CD8-positive, alpha-beta memory T cell (primary cell): ENCODE results near the gene DNAAF5. TPM values are rescaled to one million over a fixed set of nuclear protein-coding genes. Genes with fewer than 3 reads are reported as not detected.

ENCODE experiments used
- CTCF ChIA-PET: fragments of 350-600 bp; sonication (Branson Sonifier 250); formaldehyde crosslinking; loops from one replicate; lab custom pipeline; 2021; ENCODE audit warnings: antibody characterized with exemption; lab: Charles Lee
- POLR2A ChIA-PET: fragments of 350-600 bp; sonication (Branson Sonifier 250); formaldehyde crosslinking; loops from one replicate; lab custom pipeline; 2021; ENCODE audit warnings: antibody characterized with exemption; lab: Charles Lee
- DNase-seq, 5 donors: peaks; one replicate each; pipeline versions ENCODE4 v3.0.0 to v3.0.0-alpha.2; 2020 to 2022; ENCODE audit warnings: mixed read lengths in 1 of 5
- H3K27ac ChIP-seq: one replicate; pipeline ENCODE4 v1.7.0; 2013; ENCODE audit warnings: low read depth, mild to moderate bottlenecking, low read length, moderate library complexity
- H3K27me3 ChIP-seq: 2 replicates; pipeline ENCODE4 v1.7.0; 2013; ENCODE audit warnings: low read length, mild to moderate bottlenecking; ENCODE audit not compliant: insufficient read depth, poor library complexity, severe bottlenecking
- H3K36me3 ChIP-seq: 2 replicates; pipeline ENCODE4 v1.7.0; 2013; ENCODE audit warnings: mild to moderate bottlenecking, low read length, moderate library complexity; ENCODE audit not compliant: insufficient read depth
- H3K4me1 ChIP-seq: 2 replicates; pipeline ENCODE4 v1.7.0; 2013; ENCODE audit warnings: mild to moderate bottlenecking, low read length, moderate library complexity; ENCODE audit not compliant: insufficient read depth
- H3K4me3 ChIP-seq: 2 replicates; pipeline ENCODE4 v1.7.0; 2013; ENCODE audit warnings: mild to moderate bottlenecking, low read length
- H3K9me3 ChIP-seq: 2 replicates; pipeline ENCODE4 v1.7.0; 2013; ENCODE audit warnings: mild to moderate bottlenecking, low read length
- H3K27ac Mint-ChIP-seq, 8 donors: one replicate each; pipeline ENCODE4 v1.8.0; 2020 to 2021; ENCODE audit warnings: mixed read lengths in 8 of 8, mild to moderate bottlenecking in 6 of 8, inconsistent platforms in 3 of 8, moderate library complexity in 3 of 8
- H3K27me3 Mint-ChIP-seq, 2 donors: one replicate each; pipeline ENCODE4 v1.8.0; 2020 to 2021; ENCODE audit warnings: mixed read lengths in 2 of 2, mild to moderate bottlenecking in 1 of 2, moderate library complexity in 1 of 2
- H3K36me3 Mint-ChIP-seq, 3 donors: one replicate each; pipeline ENCODE4 v1.8.0; 2020 to 2021; ENCODE audit warnings: mixed read lengths in 3 of 3, inconsistent platforms in 1 of 3, mild to moderate bottlenecking in 1 of 3
- H3K4me1 Mint-ChIP-seq, 3 donors: one replicate each; pipeline ENCODE4 v1.8.0; 2020 to 2021; ENCODE audit warnings: mixed read lengths in 3 of 3, inconsistent platforms in 1 of 3, mild to moderate bottlenecking in 1 of 3
- H3K4me3 Mint-ChIP-seq, 7 donors: one replicate each; pipeline ENCODE4 v1.8.0; 2020 to 2021; ENCODE audit warnings: mixed read lengths in 7 of 7, mild to moderate bottlenecking in 6 of 7, moderate library complexity in 4 of 7, inconsistent platforms in 2 of 7
- H3K9me3 Mint-ChIP-seq, 5 donors: one replicate each; pipeline ENCODE4 v1.8.0; 2020 to 2022; ENCODE audit warnings: mixed read lengths in 5 of 5, mild to moderate bottlenecking in 3 of 5, moderate library complexity in 2 of 5, inconsistent platforms in 1 of 5
- polyA plus RNA-seq: library from polyadenylated mRNA; unstranded; fragments of 300-500 nt; fragmentation: Illumina TruSeq; gene quantifications from one replicate; pipeline ENCODE4 v1.2.3, GENCODE V29; 2021
- total RNA-seq, 2 experiments: library from RNA; stranded (reverse); gene quantifications; one replicate each; pipeline ENCODE4 v1.2.3, GENCODE V29; 2021

The DNAAF5 gene
- total and polyA plus RNA-seq, 3 experiments from 2014 or later, result 4.4 to 48.0 (median 47.3) TPM

GRCh38 chr7:781936-782529, 55.5 kb downstream of the DNAAF5 start:
- CTCF ChIA-PET, result interaction anchor here (1.0 kb wide), 1 partner anchor 89 kb away, joined by 5 read pairs; no protein-coding TSS in a partner anchor
- Mint-ChIP-seq H3K27ac (no peak overlapping the region), H3K4me1 (peaks cover 0 to 3% (median 0%) of the 10 kb centered on the region in 3 donors), H3K27me3 (no peaks in the 10 kb centered on the region), H3K4me3 (no peak overlapping the region), H3K36me3 (peaks cover 0 to 64% (median 7%) of the 10 kb centered on the region in 3 donors), H3K9me3 (no peaks in the 10 kb centered on the region)
- H3K4me1 ChIP-seq, result peaks cover 4% of the 10 kb centered on the region
- DNase-seq, result no peak
- H3K27ac ChIP-seq, result no peak overlapping the region
- no peaks in the 10 kb centered on the region for H3K36me3 ChIP-seq
- no peak overlapping the region for H3K4me3 ChIP-seq
- POLR2A ChIA-PET, result no interaction called here
- no peaks in the 10 kb centered on the region for H3K9me3 ChIP-seq
- no peaks in the 10 kb centered on the region for H3K27me3 ChIP-seq

- no peaks in the 10 kb centered on the region for H3K36me3 ChIP-seq
- Mint-ChIP-seq H3K27ac (no peak overlapping the region), H3K27me3 (no peaks in the 10 kb centered on the region), H3K4me1 (peaks cover 0 to 3% (median 0%) of the 10 kb centered on the region in 3 donors), H3K9me3 (no peaks in the 10 kb centered on the region), H3K36me3 (peaks cover 0 to 58% (median 4%) of the 10 kb centered on the region in 3 donors), H3K4me3 (peak overlapping the region in 1 of 7 donors; percentile 23)
- CTCF ChIA-PET, result interaction anchor here (1.4 kb wide), 1 partner anchor 461 kb away, joined by 4 read pairs; no protein-coding TSS in a partner anchor
- peaks cover 4% of the 10 kb centered on the region for H3K4me1 ChIP-seq
- DNase-seq, result no peak
- no peaks in the 10 kb centered on the region for H3K9me3 ChIP-seq
- H3K4me3 ChIP-seq, result no peak overlapping the region
- no peak overlapping the region for H3K27ac ChIP-seq
- H3K27me3 ChIP-seq, result no peaks in the 10 kb centered on the region
- POLR2A ChIA-PET, result no interaction called here
These were observed 56.4 kb downstream of the DNAAF5 start for GRCh38 chr7:782718-783449.

- Histone ChIP-seq H3K36me3 (no peaks in the 10 kb centered on the region), H3K27me3 (no peaks in the 10 kb centered on the region), H3K4me1 (peaks cover 4% of the 10 kb centered on the region), H3K4me3 (no peak overlapping the region), H3K27ac (no peak overlapping the region), H3K9me3 (no peaks in the 10 kb centered on the region)
- Mint-ChIP-seq H3K4me3 (peak overlapping the region in 1 of 7 donors; percentile 27), H3K27me3 (no peaks in the 10 kb centered on the region), H3K27ac (peak overlapping the region in 1 of 8 donors; percentile 2), H3K36me3 (peaks cover 0 to 62% (median 4%) of the 10 kb centered on the region in 3 donors), H3K4me1 (peaks cover 0 to 3% (median 0%) of the 10 kb centered on the region in 3 donors), H3K9me3 (no peaks in the 10 kb centered on the region)
- CTCF ChIA-PET, result interaction anchor here (1.4 kb wide), 1 partner anchor 462 kb away, joined by 4 read pairs; no protein-coding TSS in a partner anchor
- no peak for DNase-seq
- POLR2A ChIA-PET, result no interaction called here
These were observed 57.3 kb downstream of the DNAAF5 start for GRCh38 chr7:783556-784490.

- Mint-ChIP-seq H3K36me3 (peaks cover 0 to 54% (median 4%) of the 10 kb centered on the region in 3 donors), H3K9me3 (no peaks in the 10 kb centered on the region), H3K27me3 (no peaks in the 10 kb centered on the region), H3K27ac (peak overlapping the region in 1 of 8 donors; percentile 26), H3K4me3 (no peak overlapping the region), H3K4me1 (peaks cover 0 to 3% (median 0%) of the 10 kb centered on the region in 3 donors)
- Histone ChIP-seq H3K9me3 (no peaks in the 10 kb centered on the region), H3K4me3 (no peak overlapping the region), H3K36me3 (no peaks in the 10 kb centered on the region), H3K27me3 (no peaks in the 10 kb centered on the region), H3K27ac (no peak overlapping the region), H3K4me1 (peaks cover 4% of the 10 kb centered on the region)
- no peak for DNase-seq
- CTCF ChIA-PET, result no interaction called here
- POLR2A ChIA-PET, result no interaction called here
These were observed 58.5 kb downstream of the DNAAF5 start for GRCh38 chr7:784971-785370.

GRCh38 chr7:785416-785815, 58.9 kb downstream of the DNAAF5 start:
- no peak overlapping the region for H3K27ac Mint-ChIP-seq
- Histone ChIP-seq H3K27ac (no peak overlapping the region), H3K9me3 (no peaks in the 10 kb centered on the region), H3K4me3 (no peak overlapping the region), H3K36me3 (no peaks in the 10 kb centered on the region), H3K4me1 (peaks cover 4% of the 10 kb centered on the region), H3K27me3 (no peaks in the 10 kb centered on the region)
- no peaks in the 10 kb centered on the region for H3K27me3 Mint-ChIP-seq
- CTCF ChIA-PET, result interaction anchor here (3.8 kb wide), 1 partner anchor 88 kb away, joined by 22 read pairs; no protein-coding TSS in a partner anchor
- no peak for DNase-seq
- H3K36me3 Mint-ChIP-seq, result peaks cover 0 to 50% (median 4%) of the 10 kb centered on the region in 3 donors
- no peaks in the 10 kb centered on the region for H3K9me3 Mint-ChIP-seq
- no peak overlapping the region for H3K4me3 Mint-ChIP-seq
- H3K4me1 Mint-ChIP-seq, result peaks cover 0 to 3% (median 0%) of the 10 kb centered on the region in 3 donors
- POLR2A ChIA-PET, result no interaction called here

- Histone ChIP-seq H3K27me3 (no peaks in the 10 kb centered on the region), H3K4me3 (no peak overlapping the region), H3K9me3 (no peaks in the 10 kb centered on the region), H3K27ac (no peak overlapping the region), H3K4me1 (peaks cover 4% of the 10 kb centered on the region), H3K36me3 (no peaks in the 10 kb centered on the region)
- no peaks in the 10 kb centered on the region for H3K9me3 Mint-ChIP-seq
- POLR2A ChIA-PET, result no interaction called here
- peak; percentile 51 to 77 (median 58) for DNase-seq
- H3K36me3 Mint-ChIP-seq, result peaks cover 0 to 39% (median 4%) of the 10 kb centered on the region in 3 donors
- no peak overlapping the region for H3K4me3 Mint-ChIP-seq
- CTCF ChIA-PET, result interaction anchor here (3.8 kb wide), 1 partner anchor 86 kb away, joined by 22 read pairs; no protein-coding TSS in a partner anchor
- H3K27ac Mint-ChIP-seq, result no peak overlapping the region
- H3K27me3 Mint-ChIP-seq, result no peaks in the 10 kb centered on the region
- peaks cover 0 to 3% (median 0%) of the 10 kb centered on the region in 3 donors for H3K4me1 Mint-ChIP-seq
These were observed 60.2 kb downstream of the DNAAF5 start for GRCh38 chr7:786472-787255.
